GM21825 (cell line): Measurements from ENCODE around the gene ATXN2.
"Not testable (repeated sequence)": the region's sequence is repeated elsewhere in the genome, so short reads cannot be mapped to it uniquely, and the experiment has no call there.

ENCODE experiments used
- ATAC-seq: cut with Tn5 transposase; IDR thresholded peaks from one replicate; pipeline ENCODE4 v1.9.1; 2021; ENCODE audit warnings: mild to moderate bottlenecking, moderate library complexity; ENCODE audit not compliant: unreplicated experiment

ATXN2 gene

GRCh38 chr12:111507258-111507657, 91.9 kb downstream of the ATXN2 start:
- not testable (repeated sequence) for ATAC-seq

- ATAC-seq: no peak
Measured at GRCh38 chr12:111506260-111506659, 92.9 kb downstream of the ATXN2 start.

DNA sequence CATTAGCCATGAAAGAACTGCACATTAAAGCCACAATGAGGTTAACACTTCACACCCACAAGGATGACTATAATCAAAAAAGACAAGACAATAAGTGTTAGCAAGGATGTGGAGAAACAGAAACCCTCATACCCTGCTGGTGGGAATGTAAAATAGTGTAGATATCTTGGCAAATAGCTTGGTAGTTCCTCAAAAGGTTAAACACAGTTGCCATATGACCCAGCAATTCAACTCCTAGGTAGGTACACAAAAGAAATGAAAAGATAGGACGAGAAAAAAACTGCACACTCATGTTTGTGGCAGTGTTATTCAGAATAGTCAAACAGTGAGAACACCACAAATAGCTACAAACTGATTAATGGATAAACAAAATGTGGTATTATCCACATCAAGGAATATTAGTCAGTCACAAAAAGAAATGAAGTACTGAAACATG, 93.5 kb downstream of the ATXN2 start:
- no peak for ATAC-seq

DNA sequence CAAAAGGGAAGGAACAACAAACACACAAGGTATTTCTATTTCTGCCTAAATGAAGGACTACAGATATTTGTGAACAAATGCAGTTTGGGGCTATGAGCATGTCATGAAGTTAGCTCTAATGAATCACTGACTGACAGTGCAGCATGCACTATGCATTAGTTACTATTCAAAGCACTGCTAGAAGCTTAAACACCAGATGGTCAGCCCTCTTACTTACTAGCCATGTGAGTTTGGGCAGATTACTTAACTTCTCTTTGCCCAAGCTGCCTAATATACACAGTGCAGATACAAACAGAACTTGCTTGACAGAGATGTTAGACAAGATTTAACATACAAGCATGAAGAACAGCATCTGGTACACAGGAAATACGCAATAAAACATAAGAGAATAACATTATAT, 96.0 kb downstream of the ATXN2 start:
- ATAC-seq: no peak

DNA sequence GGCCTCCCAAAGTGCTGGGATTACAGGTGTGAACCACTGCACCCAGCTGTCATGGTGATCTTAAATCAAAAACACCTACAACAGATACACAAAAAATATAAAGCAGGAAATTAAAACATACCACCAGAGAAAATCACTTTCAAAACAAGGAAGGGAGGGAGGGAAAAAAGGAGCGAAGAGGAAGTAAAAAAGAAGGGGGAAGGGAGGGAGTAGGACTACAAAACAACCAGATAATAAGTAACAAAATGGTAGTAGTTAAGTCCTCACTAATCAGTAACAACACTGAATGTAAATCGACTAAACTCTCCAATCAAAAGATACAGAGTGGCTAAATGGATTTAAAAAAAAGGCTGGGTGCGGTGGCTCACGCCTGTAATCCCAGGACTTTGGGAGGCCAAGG, 104.4 kb downstream of the ATXN2 start:
- no peak for ATAC-seq

GRCh38 chr12:111492979-111493378, 106.1 kb downstream of the ATXN2 start:
- ATAC-seq: not testable (repeated sequence)

DNA sequence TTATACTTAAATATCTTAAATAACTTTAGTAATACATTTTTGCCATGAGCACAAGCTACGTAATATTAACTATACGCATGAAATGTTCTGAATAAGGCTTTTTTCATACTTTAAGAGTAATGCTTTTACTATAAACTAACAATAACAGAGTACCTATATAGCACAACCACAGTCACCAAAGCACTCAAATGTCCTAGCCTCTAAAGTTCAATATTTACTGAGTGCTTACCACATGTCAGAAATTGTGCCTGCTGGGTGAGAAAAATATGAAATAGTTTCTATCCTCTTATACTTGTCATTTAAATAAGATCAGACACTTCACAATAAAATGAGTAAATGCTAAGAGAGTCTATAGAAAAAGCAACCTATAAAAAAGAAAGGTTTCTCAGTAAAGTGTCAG, 110.3 kb downstream of the ATXN2 start:
- no peak for ATAC-seq

GRCh38 chr12:111488271-111488670, 110.8 kb downstream of the ATXN2 start:
- no peak for ATAC-seq

DNA sequence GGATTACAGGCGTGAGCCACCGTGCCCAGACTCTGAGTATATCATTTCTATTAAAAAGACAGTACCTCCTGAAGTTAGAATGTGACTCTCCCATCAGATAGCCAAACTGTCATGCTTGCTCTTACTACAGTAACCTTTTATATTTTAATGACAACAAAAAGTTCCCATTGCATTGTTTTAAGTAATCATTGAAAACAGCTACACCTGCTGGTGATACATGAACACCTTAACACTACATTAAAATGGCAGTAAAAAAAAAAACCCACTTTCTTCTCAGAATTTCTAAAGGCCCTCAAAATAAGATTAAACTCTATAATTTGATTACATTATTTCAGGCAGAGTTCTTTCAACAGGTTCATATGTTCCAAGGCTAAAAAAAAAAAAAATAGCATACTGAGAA, 116.7 kb downstream of the ATXN2 start:
- ATAC-seq: no peak

GRCh38 chr12:111471236-111471635, 127.9 kb downstream of the ATXN2 start:
- no peak for ATAC-seq

GRCh38 chr12:111469401-111469800, 129.7 kb downstream of the ATXN2 start:
- ATAC-seq: no peak

DNA sequence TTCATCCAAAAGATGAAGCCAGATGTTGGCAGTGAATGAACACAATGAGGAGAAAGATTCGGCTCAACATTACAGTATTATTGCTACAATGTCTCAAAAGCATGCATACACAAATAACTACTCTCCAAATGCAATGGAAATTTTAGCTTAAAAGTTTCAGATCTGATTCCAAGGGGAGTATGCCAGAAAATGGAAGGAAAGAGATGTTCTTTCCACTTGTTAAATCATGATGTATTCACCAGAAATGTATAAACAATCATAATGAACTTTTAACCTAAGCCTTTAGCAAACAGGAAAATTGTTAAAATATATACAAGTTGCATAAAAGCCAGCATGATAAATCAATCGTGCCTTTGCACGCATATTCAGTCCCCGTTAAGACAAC, 131.3 kb downstream of the ATXN2 start:
- no peak for ATAC-seq

DNA sequence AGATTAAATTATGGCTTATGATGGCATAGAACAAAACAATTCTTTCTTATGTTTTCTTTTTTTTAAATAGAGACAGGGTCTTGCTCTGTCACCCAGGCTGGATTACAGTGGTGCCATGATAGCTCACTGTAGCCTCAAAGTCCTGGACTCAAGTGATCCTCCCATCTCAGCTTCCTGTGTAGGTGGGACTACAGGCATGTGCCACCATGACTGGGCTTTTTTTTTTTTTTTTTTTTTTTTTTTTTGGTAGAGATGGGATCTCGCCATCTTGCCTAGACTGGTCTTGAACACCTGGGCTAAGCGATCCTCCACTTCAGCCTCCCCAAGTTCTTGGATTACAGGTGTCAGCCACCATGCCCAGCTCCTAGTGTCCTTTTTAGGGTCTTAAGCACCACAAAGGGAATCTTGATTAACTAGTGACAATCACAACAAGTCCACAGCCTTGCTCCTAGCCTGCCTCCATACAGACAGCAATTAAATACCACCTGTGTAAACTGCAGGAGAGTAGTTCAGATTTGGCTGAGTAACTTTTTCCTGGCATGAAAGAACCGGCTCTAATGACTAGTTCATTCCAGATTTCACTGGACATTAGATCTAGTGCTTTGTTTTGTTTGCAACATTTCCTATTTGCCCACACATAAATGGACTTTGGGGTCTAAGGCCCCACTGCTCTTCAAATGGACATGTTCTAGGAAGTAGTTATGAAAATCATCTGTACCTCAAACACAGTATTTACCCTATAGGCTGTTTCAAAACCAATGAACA, 131.8 kb downstream of the ATXN2 start:
- no peak for ATAC-seq

DNA sequence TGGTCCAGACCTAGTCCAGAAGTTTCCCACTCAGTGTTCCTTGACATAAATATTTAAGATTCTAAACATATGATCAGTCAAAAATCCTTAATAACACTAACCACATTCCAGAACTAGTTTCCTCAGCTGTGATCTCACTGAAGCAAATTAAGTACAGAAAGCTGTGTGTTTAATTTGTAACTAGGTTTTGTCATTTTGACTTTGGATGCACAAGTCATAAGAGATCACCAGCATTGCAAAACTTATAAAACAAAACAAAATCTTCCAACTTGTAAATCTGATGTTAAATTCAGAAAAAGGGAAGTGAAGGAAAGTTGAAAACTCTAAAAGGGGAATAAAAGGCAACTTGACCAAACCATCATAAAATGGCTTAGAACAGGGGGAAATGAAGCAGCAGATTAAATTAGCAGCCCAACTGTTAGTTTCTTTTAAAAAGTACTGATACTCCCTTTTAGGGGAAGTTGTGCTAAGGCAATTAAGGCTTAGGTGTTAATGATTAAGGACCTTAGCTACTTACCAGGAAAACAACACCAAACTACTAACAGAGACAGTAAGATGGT, 136.8 kb downstream of the ATXN2 start:
- ATAC-seq: no peak

DNA sequence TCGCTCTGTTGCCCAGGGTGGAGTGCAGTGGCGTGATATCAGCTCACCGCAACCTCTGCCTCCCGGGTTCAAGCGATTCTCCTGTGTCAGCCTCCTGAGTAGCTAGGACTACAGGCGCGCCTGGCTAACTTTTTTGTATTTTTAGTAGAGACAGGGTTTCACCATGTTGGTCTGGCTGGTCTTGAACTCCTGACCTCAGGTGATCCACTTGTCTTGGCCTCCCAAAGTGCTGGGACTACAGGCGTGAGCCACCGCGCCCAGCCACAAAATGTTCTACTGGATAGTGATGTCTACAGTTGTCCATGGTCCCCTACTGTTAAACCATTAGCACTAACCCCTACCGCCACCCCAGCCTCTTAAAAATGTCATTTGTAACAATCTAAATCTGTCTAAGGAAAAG, 139.0 kb downstream of the ATXN2 start:
- ATAC-seq: not testable (repeated sequence)

DNA sequence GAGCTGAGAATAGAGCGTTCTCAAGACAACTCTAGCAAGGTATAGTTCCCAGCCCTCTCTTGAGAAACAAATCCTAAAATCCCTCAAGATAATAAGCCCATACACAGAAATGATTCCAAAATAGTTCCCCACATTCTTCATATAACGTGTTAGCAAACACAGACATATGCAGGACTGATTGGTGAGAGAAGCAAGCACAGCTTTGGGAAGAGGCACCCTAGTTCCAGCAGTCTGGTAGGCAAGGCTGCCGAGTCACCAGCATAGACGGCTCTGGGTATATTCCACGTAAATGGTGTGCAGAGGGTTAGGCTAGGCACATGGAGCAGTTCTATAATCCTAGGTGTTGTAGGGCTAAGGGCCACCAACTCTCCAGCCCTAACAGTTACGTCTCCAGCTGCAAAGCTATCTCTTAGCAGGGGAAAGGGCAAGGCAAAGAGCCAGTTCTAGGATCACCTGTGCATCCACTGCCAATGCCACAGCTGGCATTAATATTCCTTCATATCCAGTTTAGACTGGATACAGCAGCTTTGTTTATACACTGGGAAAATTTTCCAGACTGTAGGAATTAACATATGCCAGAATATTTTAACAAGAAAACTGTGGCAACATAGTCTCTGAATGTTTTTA, 140.5 kb downstream of the ATXN2 start:
- no peak for ATAC-seq

GRCh38 chr12:111457577-111457976, 141.5 kb downstream of the ATXN2 start:
- no peak for ATAC-seq

GRCh38 chr12:111457071-111457470, 142.0 kb downstream of the ATXN2 start:
- ATAC-seq: no peak

GRCh38 chr12:111455448-111456320, 143.4 kb downstream of the ATXN2 start:
- no peak for ATAC-seq

- ATAC-seq: no peak
Measured at GRCh38 chr12:111454716-111455447, 144.2 kb downstream of the ATXN2 start.

DNA sequence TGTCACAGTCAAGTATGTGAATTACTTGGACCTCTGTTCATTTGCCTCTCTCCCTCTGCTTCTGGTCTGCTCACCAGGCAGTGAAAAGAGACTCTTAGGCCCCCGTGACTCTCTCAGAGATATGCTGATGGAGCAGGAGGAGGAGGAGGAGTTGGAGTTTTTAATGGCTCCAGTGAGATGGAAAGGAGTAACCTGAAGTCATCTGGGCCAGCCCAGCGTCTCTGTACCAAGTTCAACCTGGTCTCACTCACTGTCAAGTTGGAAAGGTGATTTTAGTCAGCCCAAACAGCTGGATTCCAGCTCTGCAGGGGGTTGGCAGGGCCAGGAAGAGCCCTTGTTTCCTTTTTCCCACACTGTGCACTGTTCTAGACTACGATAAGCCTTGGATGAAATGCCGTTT, 144.8 kb downstream of the ATXN2 start:
- no peak for ATAC-seq
